CD1c-positive myeloid dendritic cell (primary cell): Measurements from ENCODE around the gene RNF112.

Source experiments
- DNase-seq: peaks from one replicate; pipeline ENCODE4 v3.0.0-alpha.2; 2016; ENCODE audit errors: extremely low spot score

The RNF112 gene

DNA sequence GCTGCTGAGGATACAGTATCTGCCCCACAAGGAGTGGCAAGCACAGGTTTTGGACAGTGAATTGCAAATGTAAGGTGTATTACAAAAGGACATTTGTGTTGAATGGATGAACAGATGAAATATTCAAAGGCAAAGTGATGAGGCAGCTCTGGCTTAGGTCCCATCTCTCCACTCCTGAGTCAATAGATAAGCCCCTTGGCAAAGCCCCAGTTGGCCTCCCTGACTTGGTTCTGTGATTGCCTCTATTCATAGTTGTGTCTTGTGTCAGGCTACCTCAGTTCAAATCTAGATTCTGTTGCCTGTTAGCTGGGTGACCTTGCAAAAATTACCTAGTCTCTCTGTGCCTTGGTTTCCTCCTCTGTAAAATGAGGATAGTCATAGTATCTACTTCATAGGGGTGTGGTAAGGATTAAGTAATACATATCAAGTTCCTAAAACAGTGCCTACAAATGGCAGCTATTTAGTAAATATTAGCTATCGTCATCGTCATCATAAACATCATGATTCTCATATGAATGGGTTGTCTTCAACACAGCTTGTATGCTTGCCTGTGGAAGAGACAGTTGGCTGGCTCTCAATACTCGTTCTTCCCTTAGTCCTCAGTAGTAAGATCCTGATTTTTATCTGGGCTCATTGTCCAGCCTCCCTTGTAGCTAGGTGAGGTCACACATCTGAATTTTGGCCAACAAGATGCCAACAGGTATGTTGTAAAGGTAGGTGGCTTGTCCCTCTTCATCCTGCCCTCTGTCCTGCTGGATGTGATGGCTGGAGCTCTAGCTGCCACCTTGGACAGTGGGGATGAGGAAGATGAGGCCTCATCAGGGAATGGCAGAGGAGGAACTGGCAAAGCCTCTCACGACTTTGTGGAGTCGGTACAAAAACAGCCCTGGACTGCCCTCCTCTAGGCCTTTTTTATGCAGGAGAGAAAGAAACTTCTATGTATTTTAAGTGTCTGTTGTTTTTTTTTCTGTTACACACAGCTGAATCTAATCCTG, 21.9 kb upstream of the RNF112 start:
- DNase-seq: peak; percentile 33

- DNase-seq: no peak
These were observed 20.1 kb upstream of the RNF112 start for GRCh38 chr17:19390951-19391350.

DNA sequence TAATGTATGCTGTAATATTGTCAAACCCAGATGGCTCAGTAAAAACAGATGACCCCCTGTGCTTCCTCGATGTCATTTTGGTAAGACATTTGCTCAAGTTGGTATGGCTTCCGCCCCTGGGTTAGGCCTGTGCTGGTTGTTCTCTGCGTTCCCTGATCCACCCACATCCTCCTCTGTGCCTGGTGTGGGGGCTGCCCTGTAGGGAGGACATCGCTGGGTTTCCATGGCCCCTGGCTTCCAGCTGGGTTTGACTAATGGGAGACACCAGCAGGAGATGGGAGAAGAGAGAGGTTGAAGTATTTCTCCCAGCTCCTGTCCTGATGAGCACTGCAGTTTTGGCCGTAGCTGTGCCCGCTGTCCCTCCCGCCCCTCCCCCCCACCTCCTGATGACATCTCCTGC, 19.6 kb upstream of the RNF112 start:
- DNase-seq: no peak

GRCh38 chr17:19392303-19392702, 18.7 kb upstream of the RNF112 start:
- no peak for DNase-seq

GRCh38 chr17:19397556-19398041, 13.4 kb upstream of the RNF112 start:
- no peak for DNase-seq

- DNase-seq: peak; percentile 81
These were observed 12.5 kb upstream of the RNF112 start for GRCh38 chr17:19398301-19399181.

DNA sequence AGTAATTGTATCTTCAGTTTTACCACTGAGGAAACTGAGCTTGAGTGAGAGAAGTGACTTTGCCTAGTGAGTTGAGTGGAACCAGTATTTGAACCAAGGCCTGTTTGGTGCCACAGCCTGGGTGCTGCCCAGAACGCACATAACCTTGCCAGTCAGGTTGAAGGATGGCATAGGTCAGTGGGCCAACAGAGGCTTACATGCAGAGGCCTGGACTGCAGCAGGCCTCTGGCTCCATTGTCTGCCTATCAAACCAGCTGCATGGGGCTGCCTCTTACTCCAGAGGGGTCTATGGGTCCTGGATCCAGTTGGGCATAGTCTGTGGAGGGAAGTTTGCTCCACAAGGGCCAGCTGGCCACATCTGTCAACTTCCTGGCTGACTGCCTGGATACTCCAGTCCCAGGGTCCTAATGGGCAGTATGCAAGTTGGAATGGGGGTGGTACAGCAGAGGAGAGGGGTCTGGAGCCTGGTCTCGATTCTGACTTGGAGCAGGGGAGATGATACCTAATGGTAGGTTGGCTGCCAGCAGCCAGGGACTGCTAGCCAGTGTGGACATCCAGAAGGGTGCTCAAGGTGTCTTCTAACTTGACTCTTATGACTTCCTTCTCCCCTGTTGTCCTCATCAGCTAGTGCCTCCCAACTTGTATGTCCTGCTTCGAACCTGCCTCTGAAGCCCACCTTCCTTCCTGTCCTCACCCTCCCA, 11.1 kb upstream of the RNF112 start:
- DNase-seq: no peak

- DNase-seq: no peak
These were observed 9.6 kb upstream of the RNF112 start for GRCh38 chr17:19401321-19402010.

- no peak for DNase-seq
These were observed 8.9 kb upstream of the RNF112 start for GRCh38 chr17:19402171-19402570.

GRCh38 chr17:19403021-19403420, 8.0 kb upstream of the RNF112 start:
- DNase-seq: no peak

DNA sequence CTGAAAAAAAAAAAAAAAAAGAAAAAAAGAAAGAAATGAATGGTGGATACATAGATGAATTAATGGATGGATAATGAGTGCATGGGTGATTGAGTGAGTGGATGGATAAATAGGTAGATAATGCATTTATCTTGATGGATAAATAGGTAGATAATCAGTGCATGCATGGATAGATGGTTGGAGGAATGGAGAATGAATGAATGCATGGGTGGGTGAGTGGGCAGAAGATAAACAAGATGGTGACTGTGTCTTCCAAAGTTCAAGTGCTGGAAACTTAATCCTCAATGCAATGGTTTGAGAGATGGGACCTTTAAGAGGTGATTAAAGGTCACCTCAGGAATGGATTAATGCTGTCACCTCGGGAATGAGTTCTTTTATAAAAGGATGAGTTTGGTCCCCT, 6.8 kb upstream of the RNF112 start:
- no peak for DNase-seq

- no peak for DNase-seq
These were observed 5.9 kb upstream of the RNF112 start for GRCh38 chr17:19405114-19405513.

- DNase-seq: no peak
These were observed 3.3 kb upstream of the RNF112 start for GRCh38 chr17:19407601-19408345.

- DNase-seq: no peak
These were observed 2.7 kb upstream of the RNF112 start for GRCh38 chr17:19408346-19408710.

DNA sequence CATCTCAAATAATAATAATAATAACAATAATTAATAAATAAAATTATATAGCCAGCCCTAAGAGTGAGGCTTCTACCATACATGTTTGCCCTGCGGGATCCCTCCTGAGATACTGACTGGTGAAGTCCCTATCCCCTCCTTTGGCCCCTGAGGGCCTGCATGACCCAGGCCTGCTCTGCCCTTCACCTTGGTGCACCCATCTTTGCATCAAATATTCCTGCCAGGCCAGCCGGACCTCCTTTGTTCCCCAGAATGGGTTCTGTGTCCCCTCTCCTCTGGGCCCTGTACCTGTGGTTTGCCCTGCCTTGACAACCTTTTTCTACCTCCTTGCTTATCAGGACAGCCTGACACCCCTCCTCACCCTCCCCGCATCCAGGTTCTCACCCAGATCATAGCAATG, 2.0 kb upstream of the RNF112 start:
- no peak for DNase-seq

DNA sequence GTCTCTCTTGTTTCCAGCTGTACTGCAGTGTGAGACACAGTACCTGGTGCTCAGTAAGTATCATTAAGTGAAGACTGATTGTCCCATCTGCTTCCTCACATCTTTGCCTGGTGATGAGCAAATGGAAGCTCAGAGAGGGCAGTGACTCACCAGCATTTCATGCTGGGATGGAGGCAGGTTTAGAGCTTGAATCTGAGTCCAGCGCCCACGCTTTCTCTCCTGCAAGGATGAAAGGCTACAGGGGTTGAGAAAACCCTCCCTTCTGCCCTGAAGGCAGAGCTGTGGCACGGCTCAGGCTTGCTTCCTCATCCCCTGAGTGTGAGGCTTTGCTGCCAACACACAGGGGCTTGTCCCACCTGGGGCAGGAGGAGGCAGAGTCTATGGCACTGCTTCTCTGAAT, 1.5 kb upstream of the RNF112 start:
- DNase-seq: no peak

DNA sequence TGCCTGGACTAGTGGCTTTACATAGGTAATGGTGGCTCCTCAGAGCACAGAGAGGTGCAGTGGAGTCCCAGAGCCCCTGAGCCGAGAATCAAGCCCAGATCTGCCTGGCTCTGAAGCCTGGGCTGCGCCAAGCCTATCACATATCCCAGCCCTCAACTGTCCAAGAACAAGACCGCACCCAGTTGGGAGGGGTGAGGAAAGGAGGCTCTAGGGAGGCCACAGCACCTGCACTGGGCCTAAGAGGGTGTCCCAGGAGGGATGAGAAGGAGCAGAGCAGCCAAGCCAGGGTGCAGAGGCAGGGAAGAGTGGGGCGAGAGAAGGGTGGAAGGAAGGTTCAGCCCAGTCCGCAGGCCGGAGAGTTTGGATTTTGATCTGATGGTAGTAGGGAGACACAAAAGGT, 941 bp upstream of the RNF112 start:
- no peak for DNase-seq

GRCh38 chr17:19411631-19412030, 599 bp downstream of the RNF112 start:
- DNase-seq: no peak

GRCh38 chr17:19412510-19412909, 1.5 kb downstream of the RNF112 start:
- DNase-seq: no peak

GRCh38 chr17:19412984-19413383, 2.0 kb downstream of the RNF112 start:
- DNase-seq: no peak

DNA sequence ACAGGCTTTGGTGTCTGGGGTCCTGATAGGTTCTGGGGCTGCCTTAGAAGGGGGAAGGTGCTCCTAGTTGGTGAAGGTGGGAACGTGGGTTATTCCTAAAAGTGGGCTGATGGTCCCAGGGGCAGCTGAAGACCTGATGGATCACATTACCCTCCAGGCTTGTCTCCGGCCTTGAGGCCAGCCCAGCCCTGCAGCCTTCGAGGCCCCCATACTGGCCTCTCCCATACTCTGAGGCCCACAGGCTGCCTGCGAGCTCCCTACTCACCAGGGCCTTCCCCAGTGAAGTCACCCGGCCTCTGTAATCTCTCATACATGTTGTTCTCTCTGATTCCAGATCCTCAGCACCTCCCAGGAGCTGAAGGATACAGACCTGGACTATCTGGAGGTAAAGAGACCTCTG, 2.7 kb downstream of the RNF112 start:
- no peak for DNase-seq
